ENCODE results near the gene CNFN. TPM values are rescaled to one million over a fixed set of nuclear protein-coding genes. Genes with fewer than 3 reads are reported as not detected.

CNFN gene
- total and polyA plus RNA-seq, 10 of the 15 experiments (the other 5 are each of a cell fraction or from before 2014, with no cell fraction given): 0.60 TPM; not detected in 9

DNA sequence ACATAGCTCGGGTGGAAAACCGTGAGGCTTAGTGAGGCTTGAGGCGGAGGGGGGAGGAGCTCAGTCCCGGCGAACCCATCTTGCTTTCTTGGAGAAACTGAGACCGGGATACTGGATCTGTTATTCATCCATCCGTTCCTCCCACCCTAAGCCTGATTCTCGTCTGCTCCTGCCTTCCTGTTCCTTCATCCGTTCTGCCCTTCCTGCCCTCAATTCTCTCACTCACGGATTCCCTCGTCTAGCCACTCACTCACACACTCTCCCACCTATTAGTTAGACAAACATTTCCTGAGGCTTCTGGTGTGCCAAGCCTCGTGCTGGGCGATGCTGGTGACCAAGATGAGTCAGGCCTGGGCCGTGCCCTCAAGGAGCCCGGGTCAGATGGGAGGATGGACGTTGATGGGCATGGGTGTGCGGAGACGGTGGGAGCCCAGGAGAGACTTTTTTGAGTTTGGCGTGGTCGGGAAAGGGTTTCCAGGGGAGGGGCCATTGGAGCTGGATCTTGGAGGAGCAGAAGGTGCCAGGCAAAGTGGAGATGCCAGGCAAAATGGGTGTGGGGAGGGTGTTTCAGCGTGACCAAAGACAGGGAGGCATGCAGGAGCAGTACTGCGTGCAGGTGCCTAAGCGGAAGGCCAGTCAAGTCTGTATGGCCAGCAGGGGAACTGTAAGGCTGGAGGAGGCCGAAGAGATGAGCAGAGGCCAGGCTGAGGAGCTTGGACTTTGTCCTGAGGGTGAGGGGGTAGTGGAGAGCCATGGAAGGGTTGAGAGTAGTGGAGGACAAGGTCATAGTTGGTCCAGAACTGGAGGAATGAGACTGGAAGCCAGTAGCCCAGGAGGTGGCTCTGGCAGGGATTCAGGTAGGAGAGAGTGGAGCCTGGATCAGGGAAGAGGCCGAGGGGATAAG is 7.4 kb upstream of the CNFN start:
- FAIRE-seq (no peak), DNase-seq (ENCODE audit: low read depth, low spot score) (no peak), ATAC-seq (peak; percentile 3)
- H2AFZ ChIP-seq (ENCODE audit: control insufficient read depth, low read depth, low read length): peak overlapping the region; percentile 77
- ChIA-PET POLR2A (interaction anchor here (0.6 to 1.6 kb wide), 5 partner anchors 17 to 69 kb away, joined by 3 to 8 read pairs (median 5); no protein-coding TSS in a partner anchor), CTCF (interaction anchor here (0.6 to 2.3 kb wide), 12 partner anchors 13 to 577 kb away, joined by 3 to 10 read pairs (median 6); no protein-coding TSS in a partner anchor), RAD21 (ENCODE audit: unreplicated experiment) (interaction anchor here (0.9 to 1.8 kb wide), 6 partner anchors 11 to 266 kb away, joined by 3 to 4 read pairs (median 4); partner anchors contain the start of gene GSK3A), SMC1A (ENCODE audit: uncharacterized antibody, unreplicated experiment) (interaction anchor here (0.5 to 2.9 kb wide), 6 partner anchors 11 to 133 kb away, joined by 3 to 8 read pairs (median 5); no protein-coding TSS in a partner anchor)
- peaks cover 5% of the 10 kb centered on the region for H3K79me2 ChIP-seq (ENCODE audit: control insufficient read depth, insufficient read depth, low read length)
- H3K27ac ChIP-seq (ENCODE audit: control insufficient read depth, insufficient read depth): peak overlapping the region; percentile 57
- H3K9ac ChIP-seq (ENCODE audit: control insufficient read depth, insufficient read depth, low read length): peak overlapping the region; percentile 78
- WGBS (ENCODE audit: insufficient coverage, insufficient replicate concordance, low lambda C conversion rate, missing lambda C conversion rate): 20% methylated on average over 21 of the region's 25 CpGs
- no peaks in the 10 kb centered on the region for H3K27me3 ChIP-seq (replicated peaks in 1 of 2; ENCODE audit: control insufficient read depth in 2 of 2, insufficient read depth in 2 of 2, low read length in 1 of 2)
- no peaks in the 10 kb centered on the region for H4K20me1 ChIP-seq (ENCODE audit: control insufficient read depth, insufficient read depth)
- BruUV-seq (replicated peaks): TSS peak; percentile 93
- no peaks in the 10 kb centered on the region for H3K9me3 ChIP-seq (replicated peaks; ENCODE audit: control insufficient read depth, insufficient read depth, low read length)
- no peaks in the 10 kb centered on the region for H3K36me3 ChIP-seq (ENCODE audit: control insufficient read depth in 2 of 2, insufficient read depth in 2 of 2, low read length in 1 of 2)
- in situ Hi-C loops (cut with MboI): no loop called here
- H3K4me1 ChIP-seq (ENCODE audit: control insufficient read depth, insufficient read depth, low read length): peaks cover 8% of the 10 kb centered on the region
- H3K4me2 ChIP-seq (ENCODE audit: control insufficient read depth, insufficient read depth): peak overlapping the region; percentile 98
- intact Hi-C loops (cut with micrococcal nuclease; ENCODE audit: unreplicated experiment): loop anchor here (2.0 kb wide), 1 partner anchor 73 kb away; the partner anchor contains the start of gene MEGF8
- peak overlapping the region; percentile 97 for H3K4me3 ChIP-seq
- TF ChIP-seq DPF2 (IDR thresholded peaks at IDR 0.05) (no peak), NFXL1 (IDR thresholded peaks at IDR 0.05; ENCODE audit: borderline replicate concordance) (no peak), ETV6 (conservative IDR thresholded peaks at IDR 0.05 in 1 of 2, IDR thresholded peaks at IDR 0.05 in 1 of 2; ENCODE audit: borderline replicate concordance in 1 of 2, low read depth in 1 of 2) (no peak), MEF2A (IDR thresholded peaks at IDR 0.05; ENCODE audit: insufficient read depth, low read depth, low read length) (no peak), FOS (IDR thresholded peaks at IDR 0.05; ENCODE audit: borderline replicate concordance, extremely low read depth, insufficient read length) (no peak), EED (IDR thresholded peaks at IDR 0.05; ENCODE audit: low read depth) (no peak), ZSCAN29 (IDR thresholded peaks at IDR 0.05) (no peak)
- TF ChIP-seq, protein P1, sequence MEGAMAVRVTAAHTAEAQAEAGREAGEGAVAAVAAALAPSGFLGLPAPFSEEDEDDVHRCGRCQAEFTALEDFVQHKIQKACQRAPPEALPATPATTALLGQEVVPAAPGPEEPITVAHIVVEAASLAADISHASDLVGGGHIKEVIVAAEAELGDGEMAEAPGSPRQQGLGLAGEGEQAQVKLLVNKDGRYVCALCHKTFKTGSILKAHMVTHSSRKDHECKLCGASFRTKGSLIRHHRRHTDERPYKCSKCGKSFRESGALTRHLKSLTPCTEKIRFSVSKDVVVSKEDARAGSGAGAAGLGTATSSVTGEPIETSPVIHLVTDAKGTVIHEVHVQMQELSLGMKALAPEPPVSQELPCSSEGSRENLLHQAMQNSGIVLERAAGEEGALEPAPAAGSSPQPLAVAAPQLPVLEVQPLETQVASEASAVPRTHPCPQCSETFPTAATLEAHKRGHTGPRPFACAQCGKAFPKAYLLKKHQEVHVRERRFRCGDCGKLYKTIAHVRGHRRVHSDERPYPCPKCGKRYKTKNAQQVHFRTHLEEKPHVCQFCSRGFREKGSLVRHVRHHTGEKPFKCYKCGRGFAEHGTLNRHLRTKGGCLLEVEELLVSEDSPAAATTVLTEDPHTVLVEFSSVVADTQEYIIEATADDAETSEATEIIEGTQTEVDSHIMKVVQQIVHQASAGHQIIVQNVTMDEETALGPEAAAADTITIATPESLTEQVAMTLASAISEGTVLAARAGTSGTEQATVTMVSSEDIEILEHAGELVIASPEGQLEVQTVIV (IDR thresholded peaks at IDR 0.05; ENCODE audit: borderline replicate concordance, partially characterized antibody): no peak
- TF ChIP-seq, protein P2, sequence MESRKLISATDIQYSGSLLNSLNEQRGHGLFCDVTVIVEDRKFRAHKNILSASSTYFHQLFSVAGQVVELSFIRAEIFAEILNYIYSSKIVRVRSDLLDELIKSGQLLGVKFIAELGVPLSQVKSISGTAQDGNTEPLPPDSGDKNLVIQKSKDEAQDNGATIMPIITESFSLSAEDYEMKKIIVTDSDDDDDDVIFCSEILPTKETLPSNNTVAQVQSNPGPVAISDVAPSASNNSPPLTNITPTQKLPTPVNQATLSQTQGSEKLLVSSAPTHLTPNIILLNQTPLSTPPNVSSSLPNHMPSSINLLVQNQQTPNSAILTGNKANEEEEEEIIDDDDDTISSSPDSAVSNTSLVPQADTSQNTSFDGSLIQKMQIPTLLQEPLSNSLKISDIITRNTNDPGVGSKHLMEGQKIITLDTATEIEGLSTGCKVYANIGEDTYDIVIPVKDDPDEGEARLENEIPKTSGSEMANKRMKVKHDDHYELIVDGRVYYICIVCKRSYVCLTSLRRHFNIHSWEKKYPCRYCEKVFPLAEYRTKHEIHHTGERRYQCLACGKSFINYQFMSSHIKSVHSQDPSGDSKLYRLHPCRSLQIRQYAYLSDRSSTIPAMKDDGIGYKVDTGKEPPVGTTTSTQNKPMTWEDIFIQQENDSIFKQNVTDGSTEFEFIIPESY (IDR thresholded peaks at IDR 0.05): no peak
- TF ChIP-seq, protein P3, sequence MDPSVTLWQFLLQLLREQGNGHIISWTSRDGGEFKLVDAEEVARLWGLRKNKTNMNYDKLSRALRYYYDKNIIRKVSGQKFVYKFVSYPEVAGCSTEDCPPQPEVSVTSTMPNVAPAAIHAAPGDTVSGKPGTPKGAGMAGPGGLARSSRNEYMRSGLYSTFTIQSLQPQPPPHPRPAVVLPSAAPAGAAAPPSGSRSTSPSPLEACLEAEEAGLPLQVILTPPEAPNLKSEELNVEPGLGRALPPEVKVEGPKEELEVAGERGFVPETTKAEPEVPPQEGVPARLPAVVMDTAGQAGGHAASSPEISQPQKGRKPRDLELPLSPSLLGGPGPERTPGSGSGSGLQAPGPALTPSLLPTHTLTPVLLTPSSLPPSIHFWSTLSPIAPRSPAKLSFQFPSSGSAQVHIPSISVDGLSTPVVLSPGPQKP (IDR thresholded peaks at IDR 0.05; ENCODE audit: low read depth, low read length): no peak
- TF ChIP-seq, protein P4, sequence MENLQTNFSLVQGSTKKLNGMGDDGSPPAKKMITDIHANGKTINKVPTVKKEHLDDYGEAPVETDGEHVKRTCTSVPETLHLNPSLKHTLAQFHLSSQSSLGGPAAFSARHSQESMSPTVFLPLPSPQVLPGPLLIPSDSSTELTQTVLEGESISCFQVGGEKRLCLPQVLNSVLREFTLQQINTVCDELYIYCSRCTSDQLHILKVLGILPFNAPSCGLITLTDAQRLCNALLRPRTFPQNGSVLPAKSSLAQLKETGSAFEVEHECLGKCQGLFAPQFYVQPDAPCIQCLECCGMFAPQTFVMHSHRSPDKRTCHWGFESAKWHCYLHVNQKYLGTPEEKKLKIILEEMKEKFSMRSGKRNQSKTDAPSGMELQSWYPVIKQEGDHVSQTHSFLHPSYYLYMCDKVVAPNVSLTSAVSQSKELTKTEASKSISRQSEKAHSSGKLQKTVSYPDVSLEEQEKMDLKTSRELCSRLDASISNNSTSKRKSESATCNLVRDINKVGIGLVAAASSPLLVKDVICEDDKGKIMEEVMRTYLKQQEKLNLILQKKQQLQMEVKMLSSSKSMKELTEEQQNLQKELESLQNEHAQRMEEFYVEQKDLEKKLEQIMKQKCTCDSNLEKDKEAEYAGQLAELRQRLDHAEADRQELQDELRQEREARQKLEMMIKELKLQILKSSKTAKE (IDR thresholded peaks at IDR 0.05; ENCODE audit: low read depth, poor library complexity, severe bottlenecking): no peak
- TF ChIP-seq, protein P5, sequence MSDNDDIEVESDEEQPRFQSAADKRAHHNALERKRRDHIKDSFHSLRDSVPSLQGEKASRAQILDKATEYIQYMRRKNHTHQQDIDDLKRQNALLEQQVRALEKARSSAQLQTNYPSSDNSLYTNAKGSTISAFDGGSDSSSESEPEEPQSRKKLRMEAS (IDR thresholded peaks at IDR 0.05; ENCODE audit: low read depth, low read length): no peak

Data from GM12878 (cell line).